Colonic mucosa (tissue), 4 donors: ENCODE measurements around the gene PMF1. TPM values are rescaled to one million over a fixed set of nuclear protein-coding genes. Genes with fewer than 3 reads are reported as not detected.

ENCODE experiments used
- DNase-seq: peaks from one replicate; pipeline ENCODE4 v3.0.0-alpha.2; 2020
- H3K27ac ChIP-seq: fragments of 200-600 bp; one replicate; pipeline ENCODE4 v1.8.0; 2021
- H3K27me3 ChIP-seq: fragments of 200-600 bp; one replicate; pipeline ENCODE4 v1.8.0; 2021
- H3K36me3 ChIP-seq: fragments of 200-600 bp; one replicate; pipeline ENCODE4 v1.8.0; 2021
- H3K4me1 ChIP-seq: fragments of 200-600 bp; one replicate; pipeline ENCODE4 v1.8.0; 2021; ENCODE audit warnings: mild to moderate bottlenecking
- H3K4me3 ChIP-seq: fragments of 200-600 bp; one replicate; pipeline ENCODE4 v1.8.0; 2021
- H3K9ac ChIP-seq, 2 donors: one replicate each; pipeline ENCODE4 v1.7.0; 2013; ENCODE audit warnings: control low read depth in 2 of 2, low read depth in 2 of 2, low read length in 2 of 2
- H3K9me3 ChIP-seq: fragments of 200-600 bp; one replicate; pipeline ENCODE4 v1.8.0; 2021
- intact Hi-C: fragments of 100-400 bp; cut with DNase I; formaldehyde crosslinking; loops from one replicate; pipeline ENCODE4 v1.14.1; 2022
- total RNA-seq, 2 donors: library from RNA; stranded (reverse); fragmentation: NEBNext Ultra II Directional in 1 of 2; extraction: Animal tissue kit (Norgen Biotek cat#: 25700) in 1 of 2; gene quantifications; one replicate each; pipeline ENCODE4 v1.2.1, GENCODE V29; 2021
- TF ChIP-seq, protein P1 (sequence below): fragments of 200-600 bp; IDR thresholded peaks from one replicate; pipeline ENCODE4 v1.8.0; 2022; ENCODE audit warnings: antibody characterized with exemption, mild to moderate bottlenecking
- donor health status: healthy.
- donor health status: DM: no; HTN: no; CAD: no.
- donor health status: DM: no; HTN: no; CAD: no.

The PMF1 gene
- total RNA-seq, 2 donors from 2014 or later, result 44.4 to 49.4 TPM

GRCh38 chr1:156238248-156238647 is 25.4 kb downstream of the PMF1 start:
- Histone ChIP-seq H3K9ac (no peak overlapping the region), H3K4me3 (no peak overlapping the region), H3K27me3 (no peaks in the 10 kb centered on the region), H3K36me3 (no peaks in the 10 kb centered on the region), H3K27ac (no peak overlapping the region), H3K9me3 (no peaks in the 10 kb centered on the region), H3K4me1 (no peaks in the 10 kb centered on the region)
- no peak for DNase-seq
- intact Hi-C loops, result no loop called here
- TF ChIP-seq, protein P1, sequence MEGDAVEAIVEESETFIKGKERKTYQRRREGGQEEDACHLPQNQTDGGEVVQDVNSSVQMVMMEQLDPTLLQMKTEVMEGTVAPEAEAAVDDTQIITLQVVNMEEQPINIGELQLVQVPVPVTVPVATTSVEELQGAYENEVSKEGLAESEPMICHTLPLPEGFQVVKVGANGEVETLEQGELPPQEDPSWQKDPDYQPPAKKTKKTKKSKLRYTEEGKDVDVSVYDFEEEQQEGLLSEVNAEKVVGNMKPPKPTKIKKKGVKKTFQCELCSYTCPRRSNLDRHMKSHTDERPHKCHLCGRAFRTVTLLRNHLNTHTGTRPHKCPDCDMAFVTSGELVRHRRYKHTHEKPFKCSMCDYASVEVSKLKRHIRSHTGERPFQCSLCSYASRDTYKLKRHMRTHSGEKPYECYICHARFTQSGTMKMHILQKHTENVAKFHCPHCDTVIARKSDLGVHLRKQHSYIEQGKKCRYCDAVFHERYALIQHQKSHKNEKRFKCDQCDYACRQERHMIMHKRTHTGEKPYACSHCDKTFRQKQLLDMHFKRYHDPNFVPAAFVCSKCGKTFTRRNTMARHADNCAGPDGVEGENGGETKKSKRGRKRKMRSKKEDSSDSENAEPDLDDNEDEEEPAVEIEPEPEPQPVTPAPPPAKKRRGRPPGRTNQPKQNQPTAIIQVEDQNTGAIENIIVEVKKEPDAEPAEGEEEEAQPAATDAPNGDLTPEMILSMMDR, result no peak

DNA sequence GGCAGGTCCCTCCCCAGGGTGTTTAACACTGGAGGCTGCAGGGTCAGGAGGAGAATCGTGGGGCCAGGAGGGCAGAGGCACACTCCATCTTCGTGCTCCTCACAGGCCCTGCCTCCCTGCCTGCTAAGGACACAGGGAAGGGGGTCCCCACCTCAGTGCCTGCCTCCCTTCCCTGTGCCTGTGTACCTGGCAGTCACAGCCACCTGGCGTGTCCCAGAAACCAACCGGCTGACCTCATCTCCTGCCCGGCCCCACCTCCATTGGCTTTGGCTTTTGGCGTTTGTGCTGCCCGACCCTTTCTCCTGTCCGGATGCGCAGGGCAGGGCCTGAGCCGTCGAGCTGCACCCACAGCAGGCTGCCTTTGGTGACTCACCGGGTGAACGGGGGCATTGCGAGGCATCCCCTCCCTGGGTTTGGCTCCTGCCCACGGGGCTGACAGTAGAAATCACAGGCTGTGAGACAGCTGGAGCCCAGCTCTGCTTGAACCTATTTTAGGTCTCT is 28.6 kb downstream of the PMF1 start:
- H3K36me3 ChIP-seq, result no peaks in the 10 kb centered on the region
- H3K9me3 ChIP-seq, result no peaks in the 10 kb centered on the region
- H3K4me1 ChIP-seq, result peaks cover 9% of the 10 kb centered on the region
- DNase-seq, result no peak
- peaks cover 13% of the 10 kb centered on the region for H3K27me3 ChIP-seq
- intact Hi-C loops, result no loop called here
- no peak overlapping the region for H3K9ac ChIP-seq
- H3K27ac ChIP-seq, result no peak overlapping the region
- no peak overlapping the region for H3K4me3 ChIP-seq
- TF ChIP-seq, protein P1, result no peak

DNA sequence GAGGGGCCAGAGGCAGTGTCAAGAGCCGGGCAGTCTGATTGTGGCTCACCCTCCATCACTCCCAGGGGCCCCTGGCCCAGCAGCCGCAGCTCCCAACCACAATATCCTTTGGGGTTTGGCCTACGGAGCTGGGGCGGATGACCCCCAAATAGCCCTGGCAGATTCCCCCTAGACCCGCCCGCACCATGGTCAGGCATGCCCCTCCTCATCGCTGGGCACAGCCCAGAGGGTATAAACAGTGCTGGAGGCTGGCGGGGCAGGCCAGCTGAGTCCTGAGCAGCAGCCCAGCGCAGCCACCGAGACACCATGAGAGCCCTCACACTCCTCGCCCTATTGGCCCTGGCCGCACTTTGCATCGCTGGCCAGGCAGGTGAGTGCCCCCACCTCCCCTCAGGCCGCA is 29.1 kb downstream of the PMF1 start, which contains the start of gene BGLAP:
Gene BGLAP (plus strand): TSS at position 259 of the 400 bp plus-strand sequence. CDS start 48 bp downstream, at position 307.
- H3K36me3 ChIP-seq, result no peaks in the 10 kb centered on the region
- intact Hi-C loops, result no loop called here

GRCh38 chr1:156242738-156243137 is 29.9 kb downstream of the PMF1 start:
- Histone ChIP-seq H3K4me1 (peaks cover 9% of the 10 kb centered on the region), H3K9me3 (no peaks in the 10 kb centered on the region), H3K27ac (no peak overlapping the region), H3K36me3 (no peaks in the 10 kb centered on the region), H3K27me3 (peaks cover 13% of the 10 kb centered on the region), H3K9ac (no peak overlapping the region), H3K4me3 (no peak overlapping the region)
- TF ChIP-seq, protein P1, result no peak
- intact Hi-C loops, result no loop called here
- DNase-seq, result no peak

More for the DNA sequence above, 29.1 kb downstream of the PMF1 start, which contains the start of gene BGLAP:
- Histone ChIP-seq H3K4me1 (peaks cover 9% of the 10 kb centered on the region), H3K9ac (no peak within 1 kb of the TSS), H3K4me3 (no peak within 1 kb of the TSS), H3K27ac (no peak within 1 kb of the TSS), H3K27me3 (peaks cover 13% of the 10 kb centered on the region), H3K9me3 (no peaks in the 10 kb centered on the region)
- DNase-seq, result no peak
- TF ChIP-seq, protein P1, result no peak

DNA sequence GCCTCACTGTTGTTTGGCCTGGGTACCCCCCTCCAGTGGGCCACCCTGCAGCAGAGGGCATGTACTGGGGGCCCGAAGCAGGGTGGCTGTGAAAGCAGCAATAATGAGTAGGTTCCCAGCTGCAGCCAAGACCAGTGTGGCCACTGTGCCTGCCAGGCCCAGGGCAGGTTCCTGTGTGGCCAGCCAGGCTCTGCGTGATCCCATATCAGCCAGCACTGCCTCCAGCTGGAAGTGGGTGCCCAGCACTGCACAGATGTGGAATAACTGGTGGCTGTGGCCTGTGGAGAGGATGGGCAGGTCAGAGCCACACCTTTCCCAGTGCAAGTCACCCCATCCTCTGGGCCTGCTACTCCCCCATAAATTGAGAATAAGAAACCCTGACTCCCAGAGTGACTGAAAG is 31.3 kb downstream of the PMF1 start:
- Histone ChIP-seq H3K9me3 (no peaks in the 10 kb centered on the region), H3K4me1 (peaks cover 9% of the 10 kb centered on the region), H3K27ac (no peak overlapping the region), H3K4me3 (no peak overlapping the region), H3K27me3 (peaks cover 13% of the 10 kb centered on the region), H3K9ac (no peak overlapping the region), H3K36me3 (no peaks in the 10 kb centered on the region)
- no peak for DNase-seq
- TF ChIP-seq, protein P1, result no peak
- intact Hi-C loops, result no loop called here
